Measurements from ENCODE around the gene TNFRSF11A.

Gene TNFRSF11A

GRCh38 chr18:62394006-62394763 lies 69.1 kb downstream of the TNFRSF11A start:
- Histone ChIP-seq H2AFZ (ENCODE audit: insufficient read depth, low read length, poor library complexity) (no peak overlapping the region), H4K8ac (ENCODE audit: low read depth, low read length) (no peak overlapping the region), H4K91ac (ENCODE audit: low read depth, low read length) (no peak overlapping the region), H3K4ac (ENCODE audit: low read depth, low read length) (no peak overlapping the region), H2BK12ac (ENCODE audit: low read length) (no peak overlapping the region), H4K12ac (ENCODE audit: low read depth, low read length) (no peak overlapping the region), H3K4me3 (ENCODE audit: low read depth, low read length) (no peak overlapping the region), H3K4me1 (ENCODE audit: control insufficient read depth in 1 of 2, insufficient read depth in 2 of 2, low read length in 2 of 2) (peaks cover 3 to 9% of the 10 kb centered on the region in 2 experiments), H3K23ac (ENCODE audit: low read length) (no peak overlapping the region), H3K9me3 (ENCODE audit: insufficient read depth, low read depth, low read length) (no peaks in the 10 kb centered on the region), H3K4me2 (ENCODE audit: low read length) (no peak overlapping the region), H3K79me1 (ENCODE audit: low read length) (peaks cover 3% of the 10 kb centered on the region), H3K27ac (ENCODE audit: low read depth, low read length) (no peak overlapping the region), H3K14ac (ENCODE audit: low read length) (no peak overlapping the region), H3K18ac (ENCODE audit: low read length) (no peak overlapping the region), H2AK5ac (ENCODE audit: low read length) (no peak overlapping the region), H2BK120ac (ENCODE audit: insufficient read depth, low read length, poor library complexity) (no peak overlapping the region), H3K27me3 (ENCODE audit: insufficient read depth, low read length) (no peaks in the 10 kb centered on the region), H2BK5ac (ENCODE audit: low read depth, low read length, poor library complexity) (no peak overlapping the region), H3K36me3 (ENCODE audit: control insufficient read depth in 1 of 2, insufficient read depth in 2 of 2, low read length in 2 of 2) (no peaks in the 10 kb centered on the region), H3K79me2 (ENCODE audit: control insufficient read depth, insufficient read depth, low read length, poor library complexity) (no peaks in the 10 kb centered on the region), H3K9ac (ENCODE audit: low read length) (no peak overlapping the region)
- WGBS (ENCODE audit: extremely low coverage, insufficient coverage, insufficient read length): no CpG with 5 or more reads among the region's 15 CpGs
- DNase-seq: no peak

GRCh38 chr18:62396381-62396780 lies 71.3 kb downstream of the TNFRSF11A start:
- no peak overlapping the region for H3K18ac ChIP-seq (ENCODE audit: low read length)
- no peak overlapping the region for H3K14ac ChIP-seq (ENCODE audit: low read length)
- no peak overlapping the region for H2AK5ac ChIP-seq (ENCODE audit: low read length)
- H4K12ac ChIP-seq (ENCODE audit: low read depth, low read length): no peak overlapping the region
- no peaks in the 10 kb centered on the region for H3K27me3 ChIP-seq (ENCODE audit: insufficient read depth, low read length)
- no peak overlapping the region for H4K91ac ChIP-seq (ENCODE audit: low read depth, low read length)
- no peak overlapping the region for H2AFZ ChIP-seq (ENCODE audit: insufficient read depth, low read length, poor library complexity)
- H4K8ac ChIP-seq (ENCODE audit: low read depth, low read length): no peak overlapping the region
- H3K79me1 ChIP-seq (ENCODE audit: low read length): no peaks in the 10 kb centered on the region
- no peaks in the 10 kb centered on the region for H3K9me3 ChIP-seq (ENCODE audit: insufficient read depth, low read depth, low read length)
- no peak overlapping the region for H3K4me3 ChIP-seq (ENCODE audit: low read depth, low read length)
- no peak overlapping the region for H2BK120ac ChIP-seq (ENCODE audit: insufficient read depth, low read length, poor library complexity)
- H3K4me1 ChIP-seq (ENCODE audit: control insufficient read depth in 1 of 2, insufficient read depth in 2 of 2, low read length in 2 of 2): no peaks in the 10 kb centered on the region
- no peak overlapping the region for H2BK12ac ChIP-seq (ENCODE audit: low read length)
- no peak for DNase-seq
- H3K36me3 ChIP-seq (ENCODE audit: control insufficient read depth in 1 of 2, insufficient read depth in 2 of 2, low read length in 2 of 2): no peaks in the 10 kb centered on the region
- no peak overlapping the region for H3K27ac ChIP-seq (ENCODE audit: low read depth, low read length)
- H2BK5ac ChIP-seq (ENCODE audit: low read depth, low read length, poor library complexity): no peak overlapping the region
- no peaks in the 10 kb centered on the region for H3K79me2 ChIP-seq (ENCODE audit: control insufficient read depth, insufficient read depth, low read length, poor library complexity)
- H3K23ac ChIP-seq (ENCODE audit: low read length): no peak overlapping the region
- H3K4me2 ChIP-seq (ENCODE audit: low read length): no peak overlapping the region
- H3K9ac ChIP-seq (ENCODE audit: low read length): no peak overlapping the region
- WGBS (ENCODE audit: extremely low coverage, insufficient coverage, insufficient read length): no CpG with 5 or more reads among the region's 3 CpGs
- no peak overlapping the region for H3K4ac ChIP-seq (ENCODE audit: low read depth, low read length)

- Histone ChIP-seq H3K27ac (ENCODE audit: low read depth, low read length) (no peak overlapping the region), H3K27me3 (ENCODE audit: insufficient read depth, low read length) (no peaks in the 10 kb centered on the region), H4K12ac (ENCODE audit: low read depth, low read length) (no peak overlapping the region), H2BK5ac (ENCODE audit: low read depth, low read length, poor library complexity) (no peak overlapping the region), H3K23ac (ENCODE audit: low read length) (no peak overlapping the region), H3K4me2 (ENCODE audit: low read length) (no peak overlapping the region), H2AFZ (ENCODE audit: insufficient read depth, low read length, poor library complexity) (no peak overlapping the region), H3K79me2 (ENCODE audit: control insufficient read depth, insufficient read depth, low read length, poor library complexity) (no peaks in the 10 kb centered on the region), H3K14ac (ENCODE audit: low read length) (no peak overlapping the region), H2AK5ac (ENCODE audit: low read length) (no peak overlapping the region), H3K9ac (ENCODE audit: low read length) (no peak overlapping the region), H3K4me1 (ENCODE audit: control insufficient read depth in 1 of 2, insufficient read depth in 2 of 2, low read length in 2 of 2) (no peaks in the 10 kb centered on the region), H3K4me3 (ENCODE audit: low read depth, low read length) (no peak overlapping the region), H2BK120ac (ENCODE audit: insufficient read depth, low read length, poor library complexity) (no peak overlapping the region), H3K36me3 (ENCODE audit: control insufficient read depth in 1 of 2, insufficient read depth in 2 of 2, low read length in 2 of 2) (no peaks in the 10 kb centered on the region), H2BK12ac (ENCODE audit: low read length) (no peak overlapping the region), H4K91ac (ENCODE audit: low read depth, low read length) (no peak overlapping the region), H3K18ac (ENCODE audit: low read length) (no peak overlapping the region), H3K9me3 (ENCODE audit: insufficient read depth, low read depth, low read length) (no peaks in the 10 kb centered on the region), H3K4ac (ENCODE audit: low read depth, low read length) (no peak overlapping the region), H4K8ac (ENCODE audit: low read depth, low read length) (no peak overlapping the region), H3K79me1 (ENCODE audit: low read length) (no peaks in the 10 kb centered on the region)
- WGBS (ENCODE audit: extremely low coverage, insufficient coverage, insufficient read length): no CpG with 5 or more reads among the region's 3 CpGs
- no peak for DNase-seq
Measured at GRCh38 chr18:62396967-62397366, 71.9 kb downstream of the TNFRSF11A start.

- H4K12ac ChIP-seq (ENCODE audit: low read depth, low read length): no peak overlapping the region
- no CpG with 5 or more reads among the region's 6 CpGs for WGBS (ENCODE audit: extremely low coverage, insufficient coverage, insufficient read length)
- no peak overlapping the region for H4K8ac ChIP-seq (ENCODE audit: low read depth, low read length)
- no peaks in the 10 kb centered on the region for H3K4me1 ChIP-seq (ENCODE audit: control insufficient read depth in 1 of 2, insufficient read depth in 2 of 2, low read length in 2 of 2)
- DNase-seq: no peak
- no peak overlapping the region for H2BK12ac ChIP-seq (ENCODE audit: low read length)
- H2AK5ac ChIP-seq (ENCODE audit: low read length): no peak overlapping the region
- no peak overlapping the region for H3K18ac ChIP-seq (ENCODE audit: low read length)
- H3K4me3 ChIP-seq (ENCODE audit: low read depth, low read length): no peak overlapping the region
- H3K9me3 ChIP-seq (ENCODE audit: insufficient read depth, low read depth, low read length): no peaks in the 10 kb centered on the region
- H3K79me1 ChIP-seq (ENCODE audit: low read length): no peaks in the 10 kb centered on the region
- no peaks in the 10 kb centered on the region for H3K36me3 ChIP-seq (ENCODE audit: control insufficient read depth in 1 of 2, insufficient read depth in 2 of 2, low read length in 2 of 2)
- no peak overlapping the region for H2AFZ ChIP-seq (ENCODE audit: insufficient read depth, low read length, poor library complexity)
- H2BK120ac ChIP-seq (ENCODE audit: insufficient read depth, low read length, poor library complexity): no peak overlapping the region
- no peaks in the 10 kb centered on the region for H3K79me2 ChIP-seq (ENCODE audit: control insufficient read depth, insufficient read depth, low read length, poor library complexity)
- no peaks in the 10 kb centered on the region for H3K27me3 ChIP-seq (ENCODE audit: insufficient read depth, low read length)
- no peak overlapping the region for H3K23ac ChIP-seq (ENCODE audit: low read length)
- no peak overlapping the region for H3K14ac ChIP-seq (ENCODE audit: low read length)
- no peak overlapping the region for H3K4ac ChIP-seq (ENCODE audit: low read depth, low read length)
- H3K9ac ChIP-seq (ENCODE audit: low read length): no peak overlapping the region
- no peak overlapping the region for H3K27ac ChIP-seq (ENCODE audit: low read depth, low read length)
- no peak overlapping the region for H4K91ac ChIP-seq (ENCODE audit: low read depth, low read length)
- H3K4me2 ChIP-seq (ENCODE audit: low read length): no peak overlapping the region
- H2BK5ac ChIP-seq (ENCODE audit: low read depth, low read length, poor library complexity): no peak overlapping the region
Measured at GRCh38 chr18:62398291-62398690, 73.2 kb downstream of the TNFRSF11A start.

Data from trophoblast cell (in vitro differentiated cells and primary cell).